Suppressor macrophage (primary cell): ENCODE results near the gene DCTN2.

Source experiments
- DNase-seq, 4 experiments: peaks; one replicate each; pipeline ENCODE4 v3.0.0-alpha.2; 2020 to 2022

DCTN2 gene

DNA sequence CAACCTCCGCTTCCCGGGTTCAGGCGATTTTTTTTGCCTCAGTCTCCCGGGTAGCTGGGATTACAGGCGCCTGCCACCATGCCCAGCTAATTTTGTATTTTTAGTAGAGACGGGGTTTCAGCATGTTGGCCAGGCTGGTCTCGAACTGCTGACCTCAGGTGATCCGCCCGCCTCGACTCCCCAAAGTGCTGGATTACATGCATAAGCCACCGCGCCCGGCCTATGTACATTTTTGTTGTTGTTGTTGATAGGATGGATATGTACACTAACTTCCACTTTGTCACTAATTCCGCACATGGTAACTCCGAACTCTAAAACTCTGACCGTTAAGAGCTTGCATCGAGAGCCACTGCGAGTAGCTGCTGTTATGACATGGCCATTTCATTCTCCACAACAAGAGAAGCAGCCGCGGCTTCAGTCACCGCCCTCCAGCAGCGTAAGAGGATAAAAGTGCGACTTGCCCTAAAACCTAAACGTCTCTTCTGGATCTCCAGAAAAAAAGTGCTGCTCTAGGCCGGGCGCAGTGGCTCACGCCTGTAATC is 59.9 kb downstream of the DCTN2 start:
- DNase-seq: no peak

DNA sequence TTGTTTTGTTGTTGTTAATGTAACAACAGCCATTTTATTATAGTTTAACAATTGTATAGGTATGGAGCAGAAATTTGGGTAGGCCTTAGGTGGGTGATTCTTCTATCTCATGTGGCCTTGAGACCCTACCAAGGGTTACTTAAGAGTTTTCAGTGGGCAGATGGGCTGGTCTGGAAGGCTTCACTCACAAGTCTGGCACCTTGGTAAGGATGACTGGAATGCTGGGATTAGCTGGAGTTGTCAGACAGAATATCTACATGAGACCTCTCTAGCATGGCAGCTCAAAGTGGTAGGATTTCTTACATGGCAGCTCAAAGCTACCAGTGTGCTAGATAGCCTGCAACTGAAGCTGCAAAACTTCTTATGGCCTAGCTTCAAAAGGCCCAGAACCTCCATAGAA is 61.3 kb downstream of the DCTN2 start:
- DNase-seq: no peak

DNA sequence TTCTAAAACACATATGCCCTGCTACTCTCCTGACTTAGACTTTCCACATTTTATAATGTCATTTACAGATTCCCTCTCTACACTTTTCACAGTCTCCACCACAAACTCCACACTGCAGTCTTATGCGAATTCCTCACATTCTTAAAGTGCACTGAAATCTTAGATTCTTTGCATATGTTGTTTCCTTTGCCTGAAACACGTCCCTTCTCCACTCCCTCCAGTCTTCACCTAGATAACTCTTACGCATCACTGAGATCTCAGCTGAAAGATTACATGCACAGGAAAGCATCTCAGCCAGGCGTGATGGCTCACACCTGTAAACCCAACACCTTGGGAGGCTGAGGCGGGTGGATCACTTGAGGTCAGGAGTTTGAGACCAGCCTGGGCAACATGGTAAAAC is 63.5 kb downstream of the DCTN2 start:
- DNase-seq: no peak

DNA sequence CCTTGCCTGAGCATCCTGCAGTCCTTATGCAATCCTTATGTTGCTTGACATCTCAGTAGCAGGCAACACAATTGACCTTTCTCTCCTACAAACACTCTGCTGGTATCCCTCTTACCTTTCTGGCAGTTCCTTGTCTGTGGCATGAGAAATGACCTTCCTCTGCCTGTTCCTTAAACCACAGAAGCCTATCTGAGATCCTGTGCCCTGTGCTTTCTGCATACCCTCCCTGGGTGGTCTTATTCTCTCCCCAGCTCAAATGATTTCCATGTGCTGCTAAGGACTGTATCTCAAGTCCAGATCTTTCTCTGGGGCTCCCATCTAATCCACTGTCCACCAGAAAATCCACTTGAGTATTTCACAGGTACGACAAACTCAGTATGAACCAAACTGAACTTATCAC is 65.3 kb downstream of the DCTN2 start:
- no peak for DNase-seq
